Endodermal cell (in vitro differentiated cells): ENCODE results near the gene SEC14L1. TPM values are rescaled to one million over a fixed set of nuclear protein-coding genes. Genes with fewer than 3 reads are reported as not detected.

ENCODE experiments used
- DNase-seq: peaks from one replicate; pipeline ENCODE4 v3.0.0-alpha.2; 2017
- H3K27ac ChIP-seq: 2 replicates; pipeline ENCODE4 v1.5.1; 2013; ENCODE audit warnings: mild to moderate bottlenecking, low read depth, low read length, moderate library complexity
- H3K27me3 ChIP-seq: 2 replicates; pipeline ENCODE4 v1.6.1; 2013; ENCODE audit warnings: mild to moderate bottlenecking, low read length, moderate library complexity; ENCODE audit not compliant: insufficient read depth, control insufficient read depth, poor library complexity, severe bottlenecking
- H3K36me3 ChIP-seq: 2 replicates; pipeline ENCODE4 v1.7.0; 2013; ENCODE audit warnings: mild to moderate bottlenecking, low read length, moderate library complexity; ENCODE audit not compliant: control insufficient read depth, insufficient read depth
- H3K4me1 ChIP-seq: one replicate; pipeline ENCODE4 v1.7.0; 2013; ENCODE audit warnings: low read length; ENCODE audit not compliant: control insufficient read depth, insufficient read depth
- H3K4me3 ChIP-seq: 2 replicates; pipeline ENCODE4 v1.5.1; 2013; ENCODE audit warnings: mild to moderate bottlenecking, low read length, moderate library complexity
- H3K9ac ChIP-seq: 2 replicates; pipeline ENCODE4 v1.6.1; 2013; ENCODE audit warnings: mild to moderate bottlenecking, low read length, moderate library complexity; ENCODE audit not compliant: poor library complexity, severe bottlenecking; ENCODE audit errors: extremely low read depth
- H3K9me3 ChIP-seq: 2 replicates; pipeline ENCODE4 v1.6.1; 2013; ENCODE audit warnings: mild to moderate bottlenecking, low read length, moderate library complexity; ENCODE audit not compliant: control insufficient read depth
- H3K27ac Mint-ChIP-seq: 2 replicates; pipeline ENCODE4 v1.8.0; 2020; ENCODE audit warnings: mixed read lengths
- H3K27me3 Mint-ChIP-seq: 2 replicates; pipeline ENCODE4 v1.8.0; 2021; ENCODE audit warnings: mild to moderate bottlenecking, mixed read lengths; ENCODE audit not compliant: insufficient read depth
- H3K36me3 Mint-ChIP-seq: 2 replicates; pipeline ENCODE4 v1.8.0; 2020; ENCODE audit warnings: low read depth, mixed read lengths
- H3K4me1 Mint-ChIP-seq: 2 replicates; pipeline ENCODE4 v1.8.0; 2020; ENCODE audit warnings: mixed read lengths
- H3K4me3 Mint-ChIP-seq: 2 replicates; pipeline ENCODE4 v1.8.0; 2020; ENCODE audit warnings: mild to moderate bottlenecking, moderate library complexity, mixed read lengths
- H3K9me3 Mint-ChIP-seq: 2 replicates; pipeline ENCODE4 v1.8.0; 2020; ENCODE audit warnings: mild to moderate bottlenecking, mixed read lengths
- CTCF ChIP-seq: fragments of 200-600 bp; sonication (generic); conservative IDR thresholded peaks from 2 replicates; pipeline ENCODE4 v1.5.0; 2021; ENCODE audit warnings: antibody characterized with exemption, mild to moderate bottlenecking
- WGBS, 2 experiments: methylation state at CpG; one replicate each; pipeline versions ENCODE4 v1.1.5 to v1.1.7; 2013; ENCODE audit warnings: missing lambda C conversion rate in 2 of 2, mixed read lengths in 1 of 2; ENCODE audit not compliant: insufficient coverage in 1 of 2, insufficient read length in 1 of 2; 5-methylcytosine and 5-hydroxymethylcytosine counted together
- total RNA-seq, 2 donors: library from RNA; stranded (reverse); fragmentation: NEBNext Ultra II Directional in 1 of 2; extraction: Animal tissue kit (Norgen Biotek cat#: 25700) in 1 of 2; gene quantifications; 2 replicates in 1 of 2; 3 replicates in 1 of 2; pipeline ENCODE4 v1.2.1, GENCODE V29; 2021

Gene SEC14L1
- total RNA-seq, 2 donors from 2014 or later, result 77.0 to 87.4 TPM

- H3K27ac Mint-ChIP-seq, result peak overlapping the region; percentile 74
- no peak overlapping the region for H3K27ac ChIP-seq
These were observed 19.5 kb downstream of the SEC14L1 start for GRCh38 chr17:77160091-77160874.

GRCh38 chr17:77160875-77161530 lies 20.2 kb downstream of the SEC14L1 start:
- peaks cover 5% of the 10 kb centered on the region for H3K4me1 ChIP-seq
- Mint-ChIP-seq H3K4me1 (peaks cover 41% of the 10 kb centered on the region), H3K27me3 (no peaks in the 10 kb centered on the region), H3K27ac (peak overlapping the region; percentile 11), H3K9me3 (peaks cover 2% of the 10 kb centered on the region), H3K36me3 (peaks cover 13% of the 10 kb centered on the region), H3K4me3 (no peak overlapping the region)
- H3K27me3 ChIP-seq, result no peaks in the 10 kb centered on the region
- peaks cover 10% of the 10 kb centered on the region for H3K9me3 ChIP-seq
- DNase-seq, result no peak
- H3K36me3 ChIP-seq, result peaks cover 3% of the 10 kb centered on the region
- no peak overlapping the region for H3K9ac ChIP-seq
- no peak for TF ChIP-seq CTCF
- 78 to 85% methylated on average over 4 to 8 of the region's 8 CpGs for WGBS, 2 experiments
- no peak overlapping the region for H3K4me3 ChIP-seq
- H3K27ac ChIP-seq, result no peak overlapping the region

More at GRCh38 chr17:77160091-77160874, 19.5 kb downstream of the SEC14L1 start:
- Mint-ChIP-seq H3K4me1 (peaks cover 40% of the 10 kb centered on the region), H3K36me3 (peaks cover 7% of the 10 kb centered on the region), H3K9me3 (no peaks in the 10 kb centered on the region), H3K27me3 (no peaks in the 10 kb centered on the region), H3K4me3 (no peak overlapping the region)
- no peak overlapping the region for H3K9ac ChIP-seq
- no peaks in the 10 kb centered on the region for H3K36me3 ChIP-seq
- WGBS, 2 experiments, result 70 to 90% methylated on average over 3 to 6 of the region's 6 CpGs
- H3K9me3 ChIP-seq, result peaks cover 2% of the 10 kb centered on the region
- peak overlapping the region; percentile 11 for H3K4me3 ChIP-seq
- no peak for DNase-seq
- H3K4me1 ChIP-seq, result peaks cover 5% of the 10 kb centered on the region
- no peak for TF ChIP-seq CTCF
- H3K27me3 ChIP-seq, result no peaks in the 10 kb centered on the region

GRCh38 chr17:77161953-77162352 lies 21.2 kb downstream of the SEC14L1 start:
- no peak for DNase-seq
- no peak overlapping the region for H3K27ac Mint-ChIP-seq
- Histone ChIP-seq H3K27ac (no peak overlapping the region), H3K9ac (no peak overlapping the region), H3K9me3 (peaks cover 19% of the 10 kb centered on the region), H3K36me3 (peaks cover 9% of the 10 kb centered on the region), H3K4me1 (peaks cover 5% of the 10 kb centered on the region), H3K27me3 (no peaks in the 10 kb centered on the region), H3K4me3 (no peak overlapping the region)
- no peaks in the 10 kb centered on the region for H3K27me3 Mint-ChIP-seq
- H3K4me3 Mint-ChIP-seq, result no peak overlapping the region
- H3K36me3 Mint-ChIP-seq, result peaks cover 17% of the 10 kb centered on the region
- 89 to 91% methylated on average over 16 to 17 of the region's 17 CpGs for whole genome bisulfite sequencing, 2 experiments
- peaks cover 9% of the 10 kb centered on the region for H3K9me3 Mint-ChIP-seq
- no peak for TF ChIP-seq CTCF
- H3K4me1 Mint-ChIP-seq, result peaks cover 41% of the 10 kb centered on the region
